ENCODE measurements around the gene CCDC154.
"Not testable (repeated sequence)": the region's sequence is repeated elsewhere in the genome, so short reads cannot be mapped to it uniquely, and the experiment has no call there.

Gene CCDC154, protein sequence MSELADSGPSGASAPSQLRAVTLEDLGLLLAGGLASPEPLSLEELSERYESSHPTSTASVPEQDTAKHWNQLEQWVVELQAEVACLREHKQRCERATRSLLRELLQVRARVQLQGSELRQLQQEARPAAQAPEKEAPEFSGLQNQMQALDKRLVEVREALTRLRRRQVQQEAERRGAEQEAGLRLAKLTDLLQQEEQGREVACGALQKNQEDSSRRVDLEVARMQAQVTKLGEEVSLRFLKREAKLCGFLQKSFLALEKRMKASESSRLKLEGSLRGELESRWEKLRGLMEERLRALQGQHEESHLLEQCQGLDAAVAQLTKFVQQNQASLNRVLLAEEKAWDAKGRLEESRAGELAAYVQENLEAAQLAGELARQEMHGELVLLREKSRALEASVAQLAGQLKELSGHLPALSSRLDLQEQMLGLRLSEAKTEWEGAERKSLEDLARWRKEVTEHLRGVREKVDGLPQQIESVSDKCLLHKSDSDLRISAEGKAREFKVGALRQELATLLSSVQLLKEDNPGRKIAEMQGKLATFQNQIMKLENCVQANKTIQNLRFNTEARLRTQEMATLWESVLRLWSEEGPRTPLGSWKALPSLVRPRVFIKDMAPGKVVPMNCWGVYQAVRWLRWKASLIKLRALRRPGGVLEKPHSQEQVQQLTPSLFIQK

DNA sequence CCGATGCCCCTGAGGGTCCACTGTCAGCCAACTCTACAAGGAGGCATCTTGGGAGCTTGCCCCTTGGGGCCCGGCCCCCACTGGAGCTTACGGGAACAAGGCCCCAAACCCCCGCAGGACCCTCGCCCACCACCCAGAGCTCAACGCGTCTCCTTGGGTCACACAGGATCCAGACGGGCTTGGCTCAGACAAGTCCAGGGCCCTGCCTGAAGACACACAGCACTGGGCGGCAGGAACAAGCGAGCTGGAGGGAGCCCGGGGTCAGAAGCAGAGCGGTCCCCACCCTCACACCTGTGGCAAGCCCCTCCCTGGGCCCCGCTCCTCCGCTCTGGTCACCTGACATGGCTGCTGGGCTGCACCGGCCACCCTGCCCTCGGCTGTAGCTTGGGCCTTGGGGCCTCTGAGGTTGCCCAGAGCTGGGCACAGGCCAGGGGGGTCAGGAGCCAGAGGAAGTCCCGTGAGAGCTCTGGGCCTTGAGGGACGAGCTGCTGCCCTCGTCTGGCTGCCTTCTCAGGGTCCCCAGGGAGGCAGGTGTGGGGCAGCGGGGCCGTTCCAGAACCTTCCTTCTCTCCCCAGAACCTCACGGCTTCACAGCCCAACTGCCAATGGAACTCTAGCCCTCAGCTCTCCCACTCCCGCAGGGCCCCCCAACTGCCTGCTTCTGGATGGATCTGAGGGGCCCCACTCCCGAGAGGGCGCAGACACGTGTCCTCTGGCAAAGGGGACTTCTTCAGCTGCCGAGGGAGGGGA, at the start of gene CCDC154:
Gene CCDC154, minus strand, starts transcription at position 577 of the 750 bp plus-strand sequence. Its CDS starts 234 bp downstream, at position 343.
- DNase-seq = no peak

DNA sequence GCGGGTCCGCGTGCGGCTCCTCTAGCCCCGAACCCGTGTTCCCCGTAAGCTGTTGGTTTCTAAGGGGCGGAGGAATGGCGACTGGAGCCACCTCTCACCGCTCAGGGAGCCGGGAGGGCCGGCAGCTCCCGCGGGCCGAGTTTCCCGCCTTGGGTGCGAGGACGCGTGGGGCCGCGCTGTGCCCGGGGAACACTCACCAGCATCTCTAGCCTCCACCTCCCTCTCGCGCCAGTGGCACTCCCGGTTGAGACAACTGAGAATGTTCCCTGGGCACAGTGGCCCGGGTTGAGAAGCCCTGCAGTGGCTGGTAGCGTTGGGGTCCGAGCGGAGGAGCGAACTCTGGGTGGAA, 49.4 kb upstream of the CCDC154 start:
- DNase-seq = no peak

DNA sequence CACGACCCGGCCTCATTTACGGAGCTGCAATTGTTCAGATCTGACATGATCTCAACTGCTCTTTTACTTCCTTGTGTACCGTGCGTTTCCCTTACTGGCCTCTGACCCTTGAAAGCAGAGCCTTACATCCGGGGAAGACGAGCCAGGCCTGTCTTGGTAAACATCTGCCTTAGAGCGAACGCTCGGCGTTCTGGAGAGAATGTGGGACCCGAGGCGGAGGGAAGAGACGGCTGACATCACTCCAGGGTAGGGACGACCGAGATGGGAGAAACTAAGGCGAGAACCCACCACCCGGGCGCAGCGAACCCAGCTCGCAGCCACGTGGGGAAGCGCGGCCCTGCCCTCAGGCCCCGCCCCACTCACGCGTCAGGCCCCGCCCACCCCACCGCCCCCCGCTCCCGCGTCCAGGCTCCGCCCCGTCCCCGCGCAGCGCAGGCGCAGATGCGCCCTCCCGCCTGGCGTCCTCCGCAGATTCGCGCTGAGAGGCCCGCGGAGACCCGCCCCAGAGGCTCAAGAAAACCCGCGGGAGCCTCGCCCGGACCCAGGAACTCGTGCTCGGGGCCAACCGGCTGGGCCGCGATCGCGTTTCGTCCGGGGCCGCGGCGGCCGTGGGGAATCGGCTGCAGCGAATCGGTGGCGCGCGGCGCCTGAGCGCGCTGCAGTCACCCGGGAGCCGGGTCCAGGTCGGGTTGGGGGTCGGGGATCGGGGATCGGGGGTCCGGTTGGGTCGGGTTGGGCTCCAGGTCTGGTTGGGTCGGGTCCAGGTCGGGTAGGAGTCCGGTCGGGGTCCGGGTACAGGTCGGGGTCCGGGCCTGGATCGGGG, 48.8 kb upstream of the CCDC154 start, which contains the start of gene TELO2:
Gene TELO2, plus strand, starts transcription at position 438 of the 823 bp plus-strand sequence. CDS start 922 bp downstream, outside the sequence.
- DNase-seq = peak; percentile 75 to 85 (median 80)

DNA sequence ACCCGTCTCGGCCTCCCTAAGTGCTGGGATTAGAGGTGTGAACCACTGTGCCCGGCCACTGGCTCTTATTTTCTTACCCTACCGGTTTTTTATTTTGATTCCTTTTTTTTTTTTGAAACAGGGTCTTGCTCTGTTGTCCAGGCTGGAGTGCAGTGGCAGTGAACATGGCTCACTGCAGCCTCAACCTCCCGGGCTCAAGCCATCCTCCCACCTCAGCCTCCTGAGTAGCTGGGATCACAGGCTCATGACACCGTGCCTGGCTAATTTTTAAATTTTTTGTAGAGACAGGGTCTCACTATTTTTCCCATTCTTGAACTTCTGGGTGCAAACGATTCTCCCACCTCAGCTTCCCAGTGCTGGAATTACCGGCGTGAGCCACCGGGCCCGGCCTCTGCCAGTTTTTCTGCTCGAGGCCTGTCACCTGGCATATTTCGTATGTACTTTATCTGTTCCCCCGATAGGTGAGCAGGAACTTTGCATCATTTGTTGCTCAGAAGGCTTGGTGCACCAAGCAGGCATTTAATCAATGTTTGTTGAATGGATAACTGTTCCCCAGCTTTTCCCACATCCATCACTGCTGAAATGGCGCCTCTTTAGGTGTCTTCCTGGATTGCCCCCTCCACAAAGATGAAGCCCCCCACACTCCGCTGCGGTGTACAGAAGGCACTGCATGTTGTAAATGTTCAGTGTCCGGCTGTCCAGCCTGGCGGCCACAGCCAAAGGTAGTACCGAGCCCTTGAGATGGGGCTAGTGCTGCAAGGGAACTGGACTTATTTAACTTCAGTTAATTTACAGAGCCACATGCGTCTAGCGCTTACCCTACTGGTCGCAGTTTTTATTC, 47.9 kb upstream of the CCDC154 start:
- no peak for DNase-seq

DNA sequence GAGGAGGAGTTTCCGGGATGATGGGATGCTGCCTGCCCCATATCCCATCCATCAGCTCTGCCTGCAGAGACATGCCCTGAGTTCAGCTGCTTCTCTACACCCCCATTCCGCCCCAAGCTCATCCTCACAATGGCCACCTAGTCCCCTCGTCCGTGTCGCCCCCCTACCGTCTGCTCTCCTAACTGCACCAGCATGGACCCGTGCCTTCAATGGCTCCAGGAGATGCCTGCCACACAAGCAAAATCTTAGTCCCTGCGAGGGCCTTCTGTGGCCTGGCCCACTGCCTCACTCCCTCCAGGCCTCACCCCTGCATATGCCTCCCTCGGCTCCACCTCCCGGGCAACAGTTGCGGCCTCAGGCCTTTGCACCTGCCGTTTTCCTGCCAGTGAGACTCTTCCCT, 47.0 kb upstream of the CCDC154 start:
- DNase-seq = no peak

DNA sequence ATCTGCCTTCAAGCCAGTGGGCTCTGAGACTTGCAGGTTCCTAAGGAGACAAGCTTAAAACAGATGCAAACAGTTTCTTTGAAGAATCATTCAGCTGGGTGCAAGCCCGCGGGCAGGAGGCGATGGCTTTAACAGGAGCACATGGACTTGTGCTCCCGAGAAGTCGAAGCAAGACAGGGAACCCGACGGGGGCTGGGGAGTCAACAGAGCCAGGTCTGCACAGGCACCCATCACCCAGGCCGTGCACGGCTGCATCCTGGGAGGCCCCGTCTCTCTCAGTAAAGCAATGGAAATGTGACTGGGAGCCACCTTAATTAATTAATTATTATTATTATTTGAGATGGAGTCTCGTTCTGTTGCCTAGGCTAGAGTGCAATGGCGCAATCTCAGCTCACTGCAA, 44.7 kb upstream of the CCDC154 start:
- no peak for DNase-seq

DNA sequence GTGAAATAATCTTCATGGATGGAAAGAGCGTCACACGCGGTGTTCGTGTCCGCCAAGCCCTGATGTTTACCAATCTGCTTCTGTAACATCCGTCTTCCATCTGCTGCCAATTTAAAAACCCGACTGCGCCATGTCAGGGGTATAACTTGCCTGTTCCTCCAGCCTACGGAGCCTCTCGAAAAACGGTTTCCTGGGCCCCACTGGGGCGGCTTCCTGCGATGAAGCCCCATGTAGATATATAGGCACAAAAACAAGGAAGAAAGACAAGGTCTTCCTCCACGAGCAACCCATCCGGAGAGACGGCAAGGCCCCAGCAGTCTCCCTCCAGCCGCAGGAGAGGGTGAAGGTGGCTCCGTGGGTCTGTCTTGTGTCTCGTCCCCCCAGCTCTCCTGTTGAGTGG, 44.3 kb upstream of the CCDC154 start, which contains the start of gene PTX4:
Gene PTX4, minus strand, starts transcription at position 326 of the 400 bp plus-strand sequence. Its CDS starts 35 bp downstream, at position 291.
- DNase-seq = no peak

DNA sequence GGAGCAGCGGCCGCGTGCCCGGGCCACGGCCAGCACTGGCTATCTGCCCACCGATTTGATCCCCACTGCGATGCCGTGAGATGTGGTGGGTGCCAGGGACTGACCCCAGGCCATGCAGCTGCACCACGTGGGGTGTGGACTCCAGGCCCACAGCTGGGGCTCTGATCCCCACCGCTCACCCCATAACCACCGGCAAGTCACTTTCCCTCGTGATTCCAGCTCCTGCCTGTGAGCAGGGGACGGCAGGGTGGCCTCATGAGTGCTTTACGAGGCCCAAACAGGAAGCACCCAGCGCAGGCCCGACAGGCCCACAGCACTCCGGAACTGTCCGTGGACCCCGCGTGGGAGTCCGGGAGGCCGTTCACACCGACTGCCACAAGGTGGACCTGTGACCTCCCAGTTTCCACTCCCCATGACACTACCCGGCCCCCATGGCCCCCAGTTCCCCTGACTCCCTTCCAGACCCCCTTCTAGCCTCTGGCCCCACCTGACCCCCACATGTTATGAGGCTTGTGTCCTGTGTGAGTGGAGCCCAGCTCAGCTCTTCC, 43.8 kb upstream of the CCDC154 start:
- no peak for DNase-seq

DNA sequence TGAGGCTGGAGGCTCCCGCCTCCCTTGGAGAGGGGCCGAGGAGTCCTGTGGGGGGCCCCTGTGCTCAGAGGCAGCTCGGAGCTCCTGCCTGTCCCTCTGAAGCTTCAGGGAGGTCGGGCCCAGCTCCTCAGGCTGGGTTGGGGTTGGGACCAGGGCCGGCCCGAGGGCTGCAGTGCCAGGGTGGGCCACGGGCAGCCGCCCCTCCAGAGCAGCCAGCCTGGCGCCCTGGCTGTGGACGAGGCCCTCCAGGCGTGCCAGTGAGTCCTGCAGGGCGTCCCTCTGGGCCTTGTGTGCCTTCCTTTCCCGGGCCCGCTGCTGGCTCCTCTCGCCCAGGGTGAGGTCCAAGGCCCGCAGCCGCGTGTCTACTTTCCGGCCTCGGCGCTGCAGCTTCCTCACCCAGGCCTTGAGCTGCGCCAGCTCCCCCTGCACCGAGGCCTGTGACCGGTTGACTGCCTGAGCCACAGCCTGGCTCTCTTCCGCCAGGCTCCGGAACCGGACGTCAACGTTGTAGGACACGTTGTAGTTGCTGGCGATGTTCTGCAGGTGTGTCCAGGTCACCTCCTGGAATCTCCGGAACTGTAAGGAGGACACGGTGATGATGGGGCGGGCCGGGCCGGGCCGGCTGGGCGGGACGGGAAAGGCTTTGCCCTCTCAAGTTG, 43.2 kb upstream of the CCDC154 start:
- DNase-seq = no peak

DNA sequence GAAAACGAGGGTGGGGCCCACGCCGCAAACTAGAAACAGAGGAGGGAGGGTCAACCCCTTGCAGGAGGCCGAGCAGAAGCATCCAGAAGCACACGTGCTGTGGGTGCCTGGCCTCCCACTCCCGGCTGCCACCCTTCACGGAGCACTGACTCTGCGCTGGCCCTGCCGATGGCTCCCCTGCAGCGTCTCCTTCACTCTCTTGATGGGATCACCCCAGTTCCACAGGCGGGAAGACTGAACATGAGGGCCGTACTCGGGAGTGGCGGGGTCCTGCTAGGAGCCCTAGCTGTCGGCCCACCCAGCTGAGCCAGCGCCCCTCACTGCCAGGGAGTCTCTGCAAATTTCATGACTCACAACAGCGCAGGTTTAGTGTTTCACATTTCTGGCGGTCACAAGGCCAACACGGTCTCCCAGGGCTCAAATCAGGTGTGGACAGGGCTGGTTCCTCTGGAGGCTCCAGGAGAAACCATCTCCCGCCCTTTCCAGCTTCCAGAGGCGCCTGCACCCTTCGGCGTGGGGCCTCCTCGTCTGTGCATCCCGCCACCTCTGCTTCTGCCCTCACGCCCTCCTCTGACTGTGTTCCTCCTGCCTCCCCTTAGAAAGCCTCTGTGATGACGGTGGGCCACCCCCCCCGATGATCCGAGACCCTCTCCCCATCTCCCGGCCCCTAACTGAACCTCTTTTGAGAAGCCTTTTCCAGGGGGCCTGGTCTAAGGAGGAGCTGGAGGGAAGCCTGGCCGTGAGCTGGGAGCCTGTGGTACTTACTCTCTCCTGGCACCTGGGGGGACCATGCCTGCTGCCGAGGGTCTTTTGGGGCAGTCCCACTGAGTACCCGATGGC, 42.4 kb upstream of the CCDC154 start:
- no peak for DNase-seq

DNA sequence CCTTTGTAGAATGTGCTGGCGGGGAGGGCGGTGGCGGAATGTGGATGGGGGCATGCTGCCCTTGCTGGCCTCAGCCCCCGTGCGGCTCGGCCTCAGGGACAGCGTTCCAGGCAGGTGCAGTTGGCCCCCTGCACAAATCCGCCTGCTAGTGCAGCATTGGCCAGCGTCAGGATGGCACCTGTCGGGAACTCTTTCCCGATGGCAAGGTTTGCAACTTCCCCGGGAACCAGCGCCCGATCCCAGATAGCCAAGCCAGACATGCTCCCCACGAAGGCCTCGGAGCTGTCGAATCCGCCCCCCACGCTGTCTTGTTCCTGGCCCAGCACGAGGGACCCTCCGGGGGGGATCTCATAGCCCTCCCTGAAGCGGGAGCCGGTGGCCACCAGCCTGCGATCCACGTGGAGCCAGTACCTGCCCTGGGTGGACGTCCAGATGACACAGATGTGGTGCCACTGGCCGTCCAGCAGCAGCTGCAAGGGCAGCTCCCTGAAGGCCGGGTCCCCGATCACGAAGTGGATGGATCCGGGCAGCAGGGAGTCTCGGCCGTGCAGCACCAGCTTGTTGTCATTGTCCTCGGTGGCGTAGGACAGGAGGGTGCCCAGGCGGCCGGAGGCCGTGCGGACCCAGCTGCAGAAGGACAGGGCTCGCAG, 41.6 kb upstream of the CCDC154 start:
- no peak for DNase-seq

DNA sequence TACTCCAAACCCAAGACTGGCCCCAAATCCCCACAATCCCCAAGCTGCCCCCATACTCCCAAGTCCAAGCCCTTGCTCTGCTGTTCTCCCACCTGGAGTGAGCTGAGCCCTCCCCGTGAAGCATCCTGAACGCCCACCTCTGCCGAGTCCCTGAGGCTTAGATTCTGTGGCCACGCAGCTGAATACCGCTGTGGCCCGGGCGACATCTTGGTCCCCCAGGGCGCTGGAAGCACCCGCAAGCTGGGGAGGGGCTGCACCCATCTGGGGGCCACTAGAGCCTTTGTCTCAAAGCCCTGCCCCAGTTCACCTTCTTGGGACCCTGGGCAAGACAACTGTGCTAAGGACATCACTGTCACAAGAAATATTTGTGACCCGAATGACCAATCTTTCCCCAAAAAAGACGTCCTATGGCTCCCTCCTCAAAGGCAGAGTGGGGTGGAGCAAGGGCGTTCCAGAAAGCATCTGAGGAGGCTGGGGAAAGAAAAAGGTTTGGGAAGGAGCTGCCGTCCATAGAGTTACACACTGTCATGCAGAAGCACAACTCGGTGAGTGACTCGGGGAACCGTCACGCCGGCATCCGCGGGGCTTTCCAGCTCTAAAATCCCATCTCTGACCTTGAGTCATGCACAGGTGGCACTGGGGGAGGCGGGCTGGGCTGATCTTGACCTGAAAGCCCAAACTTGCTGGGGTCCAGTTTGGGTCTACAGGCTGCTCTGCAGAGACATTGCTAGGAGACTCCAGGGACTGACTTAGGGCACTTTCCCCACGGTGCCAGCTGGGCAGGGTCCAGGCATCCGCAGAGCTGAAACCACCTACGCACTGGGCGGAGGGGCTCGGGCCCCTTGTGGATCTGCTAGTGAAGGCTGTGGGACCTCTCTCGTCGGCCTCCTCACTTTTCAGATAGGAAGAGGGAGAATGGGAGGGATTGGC, 37.8 kb upstream of the CCDC154 start:
- DNase-seq = no peak

DNA sequence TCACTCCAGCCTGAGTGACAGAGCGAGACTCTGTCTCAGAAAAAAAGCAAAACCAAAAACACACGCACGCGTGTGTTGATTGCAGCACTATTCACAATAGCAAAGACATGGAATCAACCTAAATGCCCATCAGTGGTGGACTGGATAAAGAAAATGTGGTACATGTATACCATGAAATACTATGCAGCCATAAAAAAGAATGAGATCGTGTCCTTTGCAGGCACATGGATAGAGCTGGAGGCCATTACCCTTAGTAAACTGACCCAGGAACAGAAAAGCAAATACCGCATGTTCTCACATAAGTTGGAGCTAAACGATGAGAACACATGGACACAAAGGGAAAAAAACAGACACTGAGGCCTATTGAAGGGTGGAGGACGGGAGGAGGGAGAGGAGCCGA, 34.6 kb upstream of the CCDC154 start:
- not testable (repeated sequence) for DNase-seq

DNA sequence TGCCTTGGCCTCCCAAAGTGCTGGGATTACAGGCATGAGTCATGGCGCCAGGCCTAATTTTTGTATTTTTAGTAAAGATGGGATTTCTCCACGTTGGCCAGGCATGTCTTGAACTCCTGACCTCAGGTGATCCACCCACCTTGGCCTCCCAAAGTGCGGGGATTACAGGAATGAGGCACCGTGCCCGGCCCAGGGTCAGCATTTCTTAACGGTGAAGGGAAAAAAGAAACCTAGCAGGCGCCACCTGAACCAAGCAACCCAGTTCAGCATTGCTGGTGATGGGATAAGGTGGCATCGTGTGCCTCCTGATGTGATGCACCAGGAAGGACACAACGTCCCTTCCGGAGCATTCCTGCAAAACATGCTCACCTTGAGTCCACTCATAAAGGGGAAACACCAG, 32.7 kb upstream of the CCDC154 start:
- no peak for DNase-seq

DNA sequence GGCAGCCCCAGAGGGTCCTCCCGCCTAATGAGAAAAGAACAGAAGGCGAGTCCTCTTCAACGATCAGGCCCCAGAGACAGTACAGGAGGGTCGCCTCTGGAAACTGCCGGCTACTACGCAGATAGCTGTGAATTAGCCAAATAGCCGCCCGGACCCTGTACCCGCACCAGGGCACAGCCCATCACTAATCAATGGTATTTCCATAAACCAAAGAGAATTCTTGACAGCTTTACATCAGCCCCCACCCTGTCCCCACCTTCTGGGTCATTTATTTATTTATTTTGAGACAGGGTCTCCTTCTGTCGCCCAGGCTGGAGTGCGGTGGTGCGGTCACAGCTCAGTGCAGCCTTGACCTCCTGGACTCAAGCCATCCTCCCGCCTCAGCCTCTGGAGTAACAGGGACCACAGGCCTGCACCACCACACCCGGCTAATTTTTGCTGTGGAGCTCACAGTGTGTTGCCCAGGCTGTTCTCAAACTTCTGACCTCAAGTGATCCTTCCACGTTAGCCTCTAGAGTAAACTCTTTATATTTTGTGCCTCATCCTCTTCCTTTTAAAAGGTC, 31.3 kb upstream of the CCDC154 start:
- DNase-seq = no peak

DNA sequence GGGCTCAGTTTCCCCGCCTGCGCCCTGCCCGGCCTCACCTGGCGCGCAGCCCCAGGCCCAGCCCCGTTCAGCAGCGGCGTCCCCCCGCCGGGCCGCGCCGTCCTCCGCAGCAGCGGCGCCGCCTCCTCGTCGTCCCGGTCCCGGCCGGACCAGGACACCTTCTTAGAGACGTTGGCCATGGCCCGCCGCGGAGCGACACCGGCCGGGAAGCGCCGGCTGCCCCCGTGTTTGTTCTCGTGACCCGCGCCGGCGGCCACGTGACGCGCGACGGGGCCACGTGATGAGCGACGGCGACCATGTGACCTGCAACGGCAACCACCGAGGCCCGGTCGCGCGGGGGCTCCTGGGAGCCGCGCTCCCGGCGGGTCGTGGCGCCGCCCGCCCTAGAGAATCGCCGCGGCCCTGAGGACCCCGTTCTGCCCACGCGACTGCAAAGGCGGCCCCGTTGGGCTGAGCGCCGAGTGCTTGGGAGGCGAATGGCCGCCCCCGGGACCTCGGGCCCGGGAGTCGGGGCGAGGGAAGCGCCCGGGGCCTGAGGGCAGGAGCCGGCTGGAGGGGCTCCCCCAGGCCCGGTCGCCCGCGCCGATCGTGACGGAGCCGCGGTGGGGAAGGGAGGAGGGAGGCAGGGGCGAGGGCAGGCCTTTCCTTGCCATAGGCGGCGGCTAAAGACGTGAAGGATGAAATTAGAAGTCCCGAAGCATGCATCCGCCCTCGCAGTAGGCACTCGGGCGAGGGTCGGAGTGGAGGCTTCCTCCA, 30.6 kb upstream of the CCDC154 start, which contains the start of gene CLCN7:
Gene CLCN7, minus strand, starts transcription at position 233 of the 756 bp plus-strand sequence. Its CDS starts 54 bp downstream, at position 179.
- DNase-seq = peak; percentile 77 to 82 (median 80)
